GM21367 (cell line): ENCODE data around the gene SEMA7A.

Source experiments
- ATAC-seq: cut with Tn5 transposase; IDR thresholded peaks from one replicate; pipeline ENCODE4 v1.9.1; 2021; ENCODE audit not compliant: unreplicated experiment

Gene SEMA7A

DNA sequence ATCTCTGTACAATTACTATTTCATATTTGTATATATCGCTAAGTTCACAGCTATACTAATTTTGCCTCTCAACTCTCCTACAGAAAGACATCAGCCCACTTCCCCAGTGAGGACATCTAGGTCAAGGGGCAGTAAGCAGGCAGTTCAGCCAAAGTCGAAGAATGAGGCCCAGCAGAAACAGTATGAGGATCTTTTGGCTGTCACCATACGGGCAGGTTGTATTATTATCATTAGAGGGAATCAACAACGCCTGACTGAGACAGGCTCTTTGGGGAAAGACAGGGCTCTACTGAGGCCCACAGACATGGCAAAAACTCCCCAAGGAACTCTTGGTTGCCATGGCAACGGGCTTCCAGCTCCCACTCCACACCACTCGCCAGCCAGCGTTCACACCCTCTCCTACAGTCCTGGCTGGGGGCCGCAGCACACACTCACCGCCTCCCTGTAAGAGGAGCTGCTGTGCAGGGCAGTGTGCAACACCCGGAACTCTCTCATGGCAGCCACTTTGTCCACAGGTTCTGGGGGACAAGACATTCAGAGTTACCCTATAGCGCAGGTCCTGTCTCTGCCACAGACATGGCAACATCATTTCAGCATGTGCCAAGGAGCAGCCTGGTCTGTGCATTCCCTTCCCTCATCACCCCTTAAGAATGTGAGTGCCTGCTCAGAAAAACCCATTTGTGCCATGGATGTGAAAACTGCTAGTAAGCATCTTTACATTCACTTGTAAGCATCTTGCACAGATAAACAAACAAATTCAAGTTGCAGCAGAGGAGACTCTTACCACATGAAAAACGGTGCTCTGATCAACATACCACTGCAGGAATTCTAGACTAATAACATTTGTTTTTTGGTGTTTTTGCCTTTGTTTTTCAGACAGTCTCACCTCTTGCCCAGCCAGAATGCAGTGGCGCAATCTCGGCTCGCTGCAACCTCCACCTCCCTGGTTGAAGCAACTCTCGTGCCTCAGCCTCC, 18.4 kb upstream of the SEMA7A start:
- ATAC-seq: no peak

DNA sequence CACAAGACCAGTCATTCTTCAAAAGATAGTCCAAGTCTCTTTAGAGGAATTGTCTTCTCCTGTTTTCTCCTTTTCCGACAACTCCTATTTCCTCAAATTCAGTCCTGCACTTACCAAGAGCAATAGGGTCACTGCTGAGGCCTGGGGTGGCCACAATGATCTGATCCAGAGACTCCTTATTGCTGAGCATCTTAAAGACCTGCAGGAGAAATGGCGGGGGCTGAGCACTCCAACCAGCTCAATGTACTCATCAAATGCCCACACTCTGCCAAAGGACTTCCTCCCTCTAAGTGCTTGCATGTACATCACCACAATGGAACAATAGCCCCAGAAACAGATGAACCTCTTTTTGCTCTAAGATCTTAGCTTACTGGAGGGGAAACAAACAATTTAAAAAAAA, 17.6 kb upstream of the SEMA7A start:
- no peak for ATAC-seq

DNA sequence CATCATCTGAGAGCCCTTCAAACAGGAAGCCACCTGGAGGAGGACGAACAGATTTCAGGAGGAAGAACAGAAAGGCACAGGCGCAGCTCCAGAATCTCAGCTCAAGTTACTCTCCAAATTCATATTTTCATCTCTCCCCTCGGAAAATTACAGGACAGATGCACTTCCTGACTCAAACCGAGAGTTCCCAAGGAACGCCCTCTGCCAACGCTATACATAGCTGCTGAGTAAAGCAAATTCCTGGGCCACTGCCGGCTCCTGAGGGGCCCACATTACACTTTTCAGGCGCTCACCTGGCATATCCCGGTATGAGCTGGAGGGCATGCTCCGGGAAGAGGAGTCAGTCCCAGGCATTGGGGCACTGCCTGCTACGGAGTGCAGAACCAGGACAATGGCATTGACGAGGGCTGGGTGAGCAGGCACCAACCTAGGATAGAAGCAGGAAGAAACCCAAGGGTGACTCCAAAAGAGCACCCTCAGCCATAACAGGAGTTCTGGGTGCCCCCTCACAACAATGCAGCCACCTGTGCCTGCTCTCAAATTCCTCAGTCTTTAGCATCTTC, 16.0 kb upstream of the SEMA7A start:
- no peak for ATAC-seq

DNA sequence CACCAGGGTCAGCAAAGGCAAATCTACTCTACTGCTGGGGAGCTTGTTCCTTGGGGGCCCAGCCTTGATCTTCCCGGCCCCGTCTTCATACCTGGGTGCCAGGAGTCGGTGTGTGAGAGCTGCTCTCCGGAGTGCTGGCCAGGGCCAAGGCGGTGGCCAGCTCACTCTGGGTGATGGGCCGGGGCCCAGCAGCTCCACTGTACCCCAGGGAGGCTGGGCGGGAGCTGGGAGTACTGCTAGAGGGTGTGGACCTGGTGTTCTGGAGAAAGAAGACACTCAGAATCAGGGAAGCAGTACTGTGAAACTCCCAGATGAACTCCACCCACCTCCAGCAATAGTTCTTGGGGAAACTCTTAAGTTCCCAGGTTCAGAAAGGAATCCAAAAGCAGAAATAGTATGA, 15.3 kb upstream of the SEMA7A start:
- ATAC-seq: no peak

DNA sequence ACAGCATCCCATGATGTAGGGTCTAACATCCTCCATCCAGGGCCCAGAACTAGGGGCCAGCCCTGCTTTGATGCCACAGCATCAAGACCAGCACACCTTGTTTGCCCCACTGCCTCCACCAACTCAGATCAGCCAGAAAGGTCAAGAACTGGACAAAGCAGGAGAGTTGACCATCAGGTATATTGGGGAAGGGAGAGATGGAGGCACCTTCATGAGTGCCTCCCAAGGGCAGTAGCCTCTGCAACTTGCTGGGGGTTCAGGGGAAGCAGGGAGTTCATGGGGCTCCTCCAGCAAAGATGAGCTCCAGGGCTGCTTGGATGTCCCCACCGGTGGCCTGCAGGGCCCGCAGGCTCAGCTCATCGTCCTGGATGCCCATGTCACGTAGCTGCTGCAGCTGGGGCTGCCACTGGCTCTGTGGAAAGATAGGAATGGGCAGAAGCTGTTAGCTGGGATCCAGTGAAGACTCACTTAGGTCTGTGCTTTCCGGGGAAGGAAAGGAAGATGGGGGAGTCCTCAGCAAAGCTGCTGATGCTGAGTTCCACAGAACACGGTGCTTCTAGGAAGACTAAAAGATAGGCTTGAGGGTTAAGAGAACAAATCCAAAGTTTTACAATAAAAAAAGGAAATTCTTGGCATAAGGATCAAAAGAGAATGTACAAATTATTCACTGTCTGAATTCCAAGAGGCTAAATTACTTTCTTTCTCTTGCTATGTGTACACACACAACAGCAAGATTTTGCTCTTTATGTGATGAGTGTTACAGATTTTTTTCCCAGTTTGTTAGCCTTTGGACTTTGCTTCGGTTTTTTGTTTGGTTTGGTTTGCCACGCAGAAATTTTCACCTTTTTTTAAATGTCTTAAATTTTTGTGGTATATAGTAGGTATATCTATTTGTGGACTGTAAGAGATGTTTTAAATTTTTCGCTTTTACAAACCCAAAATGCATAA, 12.3 kb upstream of the SEMA7A start:
- ATAC-seq: no peak

DNA sequence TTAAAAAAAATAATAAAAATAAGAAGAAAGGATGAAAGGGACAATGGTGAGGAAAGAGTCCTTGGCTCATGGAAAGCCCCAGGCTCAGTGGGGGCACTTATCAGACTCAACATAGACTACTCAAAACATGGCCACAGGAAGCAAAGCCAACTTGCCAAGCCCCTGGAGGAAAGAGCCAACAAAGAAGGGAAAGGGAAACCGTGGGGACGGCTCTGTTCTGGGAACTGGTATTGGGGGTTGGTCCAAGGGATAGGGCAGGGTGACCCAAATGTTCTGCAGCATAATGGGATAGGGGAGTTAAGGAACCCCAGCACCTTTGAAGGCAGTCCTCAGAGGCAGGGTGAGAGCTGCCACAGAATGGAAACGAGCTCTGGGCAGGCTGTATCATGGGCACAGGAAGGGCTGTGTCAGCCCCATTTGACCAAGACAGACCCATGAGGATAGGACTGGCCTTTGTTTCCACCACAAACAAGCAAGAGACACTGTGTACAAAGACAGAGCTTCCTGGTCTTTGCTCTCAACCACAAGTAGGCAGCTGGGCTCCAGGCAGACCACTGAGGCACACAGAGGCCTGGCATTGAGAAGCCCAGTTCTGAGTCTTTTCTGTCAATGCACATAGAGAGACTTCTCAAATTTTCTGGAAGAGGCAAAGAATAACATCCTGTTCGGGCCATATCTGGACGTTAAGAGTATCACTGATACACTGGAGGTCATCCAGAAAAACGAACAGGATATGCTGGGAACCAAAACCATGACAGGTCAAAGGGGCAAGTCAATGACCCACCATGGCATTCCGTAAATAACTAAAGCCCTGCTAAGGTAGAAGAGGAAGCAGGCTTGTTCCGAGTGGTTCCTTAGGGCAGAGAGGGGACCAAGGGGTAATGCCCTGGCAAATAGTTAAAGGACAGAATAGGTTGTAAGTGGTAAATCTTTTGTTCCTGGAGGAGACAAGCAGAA, 10.6 kb upstream of the SEMA7A start:
- ATAC-seq: no peak

DNA sequence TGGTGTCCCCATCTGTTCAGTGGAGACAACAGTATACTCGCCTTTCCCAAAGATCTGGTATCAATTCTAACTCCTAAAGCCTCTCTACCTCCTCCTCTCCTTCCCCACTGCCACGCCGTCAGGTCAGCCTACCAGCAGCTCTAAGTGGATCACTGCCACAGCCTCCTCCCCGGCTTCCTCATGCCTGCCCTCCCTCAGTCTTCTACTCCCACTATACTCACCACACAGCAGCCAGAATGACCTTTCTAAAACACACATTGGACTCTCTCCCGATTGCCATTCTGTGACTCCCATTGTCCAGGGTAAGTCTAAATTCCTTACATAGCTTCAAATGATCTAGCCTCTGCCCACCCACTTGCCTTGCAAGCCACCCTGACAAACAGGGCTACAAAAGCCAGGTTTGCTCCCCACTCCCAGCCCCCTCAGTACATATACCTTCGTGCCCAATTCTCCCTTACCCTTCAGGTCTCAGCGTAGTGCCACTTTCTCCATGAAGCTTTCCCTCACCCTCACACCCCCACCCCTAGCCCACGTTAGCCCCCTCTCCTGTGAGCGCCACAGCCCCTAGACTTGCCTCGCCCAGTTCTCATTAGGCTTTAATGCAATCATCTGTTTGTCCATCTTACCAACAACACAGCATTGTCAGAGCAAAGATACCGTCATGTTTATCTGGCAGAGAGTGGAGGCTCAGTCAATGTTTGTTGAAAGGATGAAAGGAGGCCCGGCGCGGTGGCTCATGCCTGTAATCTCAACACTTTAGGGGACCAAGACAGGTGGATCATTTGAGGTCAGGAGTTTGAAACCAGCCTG, 9.5 kb upstream of the SEMA7A start:
- ATAC-seq: no peak

DNA sequence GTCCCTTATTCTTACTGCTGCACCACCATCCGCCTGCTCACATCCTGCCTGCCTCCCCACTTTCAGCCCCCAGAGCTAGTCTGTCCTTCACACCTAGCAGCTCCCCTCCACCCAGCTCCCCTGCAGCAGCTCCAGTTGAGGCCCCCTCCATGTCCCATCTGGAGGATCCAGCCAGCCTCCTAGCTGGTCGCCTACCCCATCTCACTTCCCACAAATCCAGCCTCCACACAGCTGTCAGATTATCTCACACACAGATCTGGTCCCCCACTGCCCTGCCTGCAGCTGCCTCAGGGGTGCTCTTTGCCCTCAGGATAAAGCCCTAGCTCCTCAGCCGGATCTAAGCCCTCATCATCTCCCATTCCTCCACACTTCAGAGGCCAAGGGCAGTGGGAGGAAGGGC, 8.8 kb upstream of the SEMA7A start:
- ATAC-seq: no peak

DNA sequence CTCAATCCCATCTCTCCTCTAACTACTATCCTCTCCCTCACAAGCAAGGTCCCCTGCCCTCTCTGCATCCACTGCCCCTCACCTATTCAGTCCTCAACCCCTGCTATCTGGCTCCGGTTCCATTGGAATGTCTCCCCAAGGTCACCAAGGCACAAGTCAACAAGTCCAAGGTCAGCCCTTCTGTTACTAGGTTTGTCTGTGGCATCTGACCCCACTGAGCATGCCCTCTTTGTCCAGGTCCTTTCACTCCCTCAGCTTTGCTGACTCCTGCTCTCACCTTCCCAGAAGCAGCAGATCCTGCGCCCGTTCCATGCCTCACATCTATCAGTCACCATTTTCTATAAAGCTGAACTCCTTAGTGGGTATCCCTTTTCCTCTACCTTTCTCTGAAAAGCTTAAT, 8.3 kb upstream of the SEMA7A start:
- no peak for ATAC-seq

DNA sequence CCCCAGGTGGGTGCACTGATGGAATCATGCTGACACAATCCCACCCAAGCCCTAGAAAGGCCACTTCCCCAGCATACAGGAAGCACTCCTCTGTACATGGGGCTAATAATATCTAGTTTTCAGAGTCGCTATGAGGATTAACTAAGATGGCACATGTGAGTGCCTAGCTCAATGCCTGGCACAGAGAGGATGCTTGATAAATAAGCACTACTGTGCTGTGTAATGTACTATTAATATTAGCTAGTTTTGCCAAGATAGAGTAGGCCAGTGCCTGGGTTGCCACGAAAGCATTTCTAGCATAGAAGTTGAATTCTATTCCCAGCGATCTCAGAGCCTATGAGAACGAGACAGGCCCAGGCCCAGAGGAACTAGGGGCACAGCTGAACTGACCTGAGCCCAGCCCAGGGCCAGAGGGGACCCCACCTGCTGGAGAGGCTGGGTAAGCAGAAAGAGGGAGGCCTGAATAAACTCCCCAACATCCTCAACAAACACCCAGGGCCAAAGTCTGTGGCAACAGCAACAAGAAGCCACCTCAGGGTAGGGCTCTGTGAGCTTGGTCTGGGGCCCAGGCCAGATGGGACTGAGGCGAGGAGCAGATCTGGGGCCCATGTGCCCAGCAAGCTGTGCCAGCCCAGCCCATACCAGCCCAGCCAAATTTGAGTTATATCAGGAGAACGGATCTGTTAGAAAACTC, 7.6 kb upstream of the SEMA7A start:
- no peak for ATAC-seq

DNA sequence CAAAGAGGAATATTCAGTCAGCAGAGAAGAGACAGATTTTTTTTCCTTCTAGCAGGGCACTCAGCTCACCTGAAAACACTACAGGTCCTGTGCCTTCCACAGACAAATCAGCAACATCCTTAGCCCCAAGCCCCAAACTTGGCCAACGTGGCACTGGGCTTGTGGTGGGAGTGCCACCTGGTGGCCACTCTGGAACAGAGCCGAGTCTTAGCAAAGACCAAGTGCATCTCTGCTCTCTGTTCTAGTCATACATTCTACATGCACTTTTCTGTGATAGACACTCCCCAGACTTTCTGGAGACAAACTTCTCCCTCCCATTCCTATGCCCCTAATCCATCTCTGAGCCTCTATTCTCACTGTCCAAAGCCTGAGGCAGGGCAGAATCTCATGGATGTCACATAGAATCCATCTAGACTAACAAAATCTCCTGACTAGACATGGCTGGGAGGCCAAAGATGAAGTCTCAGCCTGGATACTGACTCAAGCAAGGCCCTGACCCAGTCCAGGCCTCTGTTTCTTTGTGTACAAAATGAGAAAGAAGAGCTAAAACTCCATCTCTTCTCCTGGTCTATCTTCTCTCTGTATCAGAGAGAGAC, 5.1 kb upstream of the SEMA7A start:
- no peak for ATAC-seq

DNA sequence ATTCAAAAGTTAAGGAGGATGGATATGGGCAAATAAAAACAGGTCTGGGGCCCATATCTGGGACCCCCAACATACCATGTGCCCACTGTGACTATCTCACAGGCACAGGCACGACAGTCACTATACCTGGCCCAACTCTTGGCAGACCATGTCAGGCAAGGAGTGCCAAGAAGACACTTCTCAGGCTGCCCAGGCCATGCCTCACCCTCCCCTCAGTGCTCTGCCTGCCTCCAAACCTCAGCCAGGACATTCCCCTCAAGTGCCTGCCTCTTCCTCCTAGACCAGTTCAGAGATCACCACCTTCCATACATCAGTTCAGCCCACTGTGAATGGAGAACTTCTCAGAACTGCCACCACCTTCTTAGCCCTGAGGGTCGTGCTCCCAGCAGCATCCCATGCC, 4.4 kb upstream of the SEMA7A start:
- no peak for ATAC-seq

DNA sequence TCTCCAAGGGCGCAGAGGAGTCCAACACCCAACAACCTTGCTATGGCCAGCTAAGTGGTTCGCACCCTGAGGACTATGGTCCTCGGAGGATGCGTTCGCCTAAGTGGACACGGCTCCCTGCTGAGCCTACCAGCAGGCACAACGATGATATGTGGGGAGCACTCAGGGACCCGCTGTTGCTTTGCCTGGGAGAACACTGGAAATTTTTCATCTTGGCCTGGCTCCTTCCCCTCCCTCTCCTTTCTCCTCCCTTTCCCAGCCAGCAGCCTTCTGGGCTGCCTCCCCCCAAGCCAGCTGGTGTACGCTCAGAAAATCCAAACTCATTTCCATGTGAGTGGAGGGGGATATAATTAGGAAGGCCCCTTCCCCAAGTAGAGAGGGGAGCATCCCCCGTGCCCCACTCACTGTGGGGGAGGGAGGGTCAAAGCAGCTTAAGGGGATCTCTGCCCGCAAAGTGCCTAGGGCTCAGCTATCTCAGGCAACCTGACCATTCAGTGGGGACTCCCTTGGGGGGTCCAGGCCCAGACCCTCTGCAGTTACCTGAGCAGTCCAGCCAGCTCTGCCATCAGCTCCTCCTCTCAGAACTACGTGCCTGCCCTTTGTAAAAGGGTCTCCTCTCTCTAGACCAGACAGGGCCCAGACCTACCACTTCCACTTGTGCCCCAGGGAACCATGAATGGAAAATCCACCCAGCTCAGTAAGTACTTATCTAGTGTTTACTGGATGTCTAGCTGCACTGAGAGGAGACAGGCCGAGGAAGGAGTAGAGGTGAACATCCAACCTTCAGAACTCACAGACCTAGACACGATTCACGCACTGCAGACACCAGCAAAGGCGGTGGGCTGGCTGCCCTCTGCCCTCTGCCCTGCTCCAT, 742 bp upstream of the SEMA7A start:
- ATAC-seq: no peak

DNA sequence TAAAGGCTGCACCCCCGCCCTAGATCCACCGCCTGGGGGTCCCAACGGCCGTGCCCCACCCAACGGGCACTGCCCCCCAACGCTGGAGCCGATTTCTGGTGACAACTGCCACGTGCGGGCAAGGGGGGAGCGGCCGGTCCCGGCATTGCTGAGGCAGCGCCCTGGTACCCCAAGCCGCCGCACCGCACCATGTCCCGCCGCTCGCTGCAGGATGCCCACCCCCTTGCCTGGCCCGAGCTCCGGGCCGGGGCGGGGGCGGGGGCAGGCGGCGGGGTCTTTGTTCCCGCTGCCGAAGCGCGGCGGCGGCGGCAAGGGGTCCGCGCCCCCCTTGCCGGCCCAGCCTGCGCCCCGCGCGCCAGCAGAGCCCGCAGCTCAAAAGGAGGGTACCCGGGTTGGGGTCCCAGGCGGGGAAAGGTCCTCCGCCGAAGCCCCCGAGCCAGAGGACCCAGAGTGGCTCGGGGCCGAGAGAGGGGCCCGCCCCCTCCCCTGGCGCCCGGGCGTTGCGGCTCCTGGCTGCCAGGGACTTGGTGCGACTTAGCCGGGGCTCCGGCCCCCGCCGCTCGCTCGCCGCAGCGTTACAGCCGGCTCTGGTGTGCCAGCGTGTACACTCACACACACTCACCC, 678 bp downstream of the SEMA7A start:
- ATAC-seq: peak; percentile 3

DNA sequence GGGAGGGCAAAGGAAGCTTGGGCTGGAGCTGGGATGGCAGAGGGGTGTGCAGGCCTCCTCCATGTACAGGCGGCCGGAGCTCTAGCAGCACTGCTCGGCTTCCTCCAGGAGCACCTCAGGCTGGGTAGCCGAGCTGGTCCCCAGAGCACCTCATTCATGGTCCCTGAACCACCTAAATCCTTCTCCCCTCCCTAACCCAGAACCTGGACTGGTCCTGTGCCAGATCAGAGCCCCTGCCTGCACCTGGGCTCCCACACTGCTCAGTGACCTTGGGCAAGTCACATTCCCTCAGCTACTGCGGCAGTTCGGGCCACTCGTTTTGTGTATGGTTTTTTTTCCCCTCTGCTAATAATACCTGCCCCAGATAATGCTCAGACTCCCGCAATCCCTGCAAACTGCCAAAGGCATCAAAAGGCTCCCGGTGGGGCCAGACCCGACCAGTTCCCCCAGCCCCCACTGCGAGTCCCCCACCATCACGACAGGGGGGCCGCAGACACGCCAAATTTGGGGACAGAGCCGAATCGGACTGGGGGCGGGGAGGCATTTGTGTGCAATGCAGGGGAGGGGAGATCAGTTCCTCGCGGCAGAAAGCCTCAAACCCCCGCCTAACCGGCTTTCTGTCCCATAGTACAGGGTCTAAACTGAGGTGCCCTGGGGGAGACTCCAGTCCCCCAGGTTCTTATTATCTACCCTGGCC, 1.3 kb downstream of the SEMA7A start:
- no peak for ATAC-seq

DNA sequence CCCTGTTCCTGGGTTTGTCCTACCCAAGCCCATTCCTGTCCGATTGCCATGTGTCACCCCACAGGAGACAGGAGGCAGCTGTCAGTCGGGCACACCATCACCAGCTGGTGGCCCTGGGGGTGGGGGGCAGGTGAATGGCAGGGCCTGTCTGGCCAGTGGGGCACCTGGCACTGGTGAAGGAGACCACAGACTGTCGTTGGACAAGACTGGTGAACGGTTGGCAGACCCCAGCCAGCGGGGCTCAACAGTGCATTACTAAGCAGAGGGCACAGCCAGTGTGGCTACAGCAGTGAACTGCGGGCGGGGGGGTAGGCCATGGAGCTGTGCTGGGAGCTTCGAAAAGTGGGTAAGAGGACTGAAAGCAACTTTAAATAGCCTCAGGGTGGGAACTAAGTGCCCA, 2.1 kb downstream of the SEMA7A start:
- ATAC-seq: no peak

DNA sequence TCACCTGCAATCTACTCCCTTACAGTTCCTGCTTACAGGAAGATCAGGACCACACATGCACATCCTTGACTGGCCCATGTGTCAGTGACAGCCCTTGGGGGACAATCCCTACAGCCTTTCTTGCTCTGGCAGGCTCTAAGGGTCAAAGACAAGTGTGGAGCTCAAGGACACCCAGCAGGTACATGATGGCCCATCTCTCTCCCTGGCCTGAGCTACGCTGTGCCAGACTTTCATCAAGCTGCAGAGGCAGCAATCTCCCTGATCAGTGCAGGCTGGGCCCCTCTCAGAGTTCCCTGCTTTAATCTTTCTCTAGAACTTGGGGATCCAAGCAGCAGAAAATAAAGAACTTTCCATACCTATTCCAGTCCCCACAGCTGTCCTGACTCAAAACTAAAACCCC, 2.6 kb downstream of the SEMA7A start:
- no peak for ATAC-seq
